ENCODE data around the gene RAP2B.

The RAP2B gene

GRCh38 chr3:153210146-153210545 lies 48.1 kb downstream of the RAP2B start:
- peak; percentile 58 for DNase-seq

- DNase-seq: no peak
Observed at GRCh38 chr3:153210660-153211059, 48.6 kb downstream of the RAP2B start.

- no peak for DNase-seq
Observed at GRCh38 chr3:153215497-153215896, 53.5 kb downstream of the RAP2B start.

- no peak for DNase-seq
Observed at GRCh38 chr3:153215966-153216365, 53.9 kb downstream of the RAP2B start.

DNA sequence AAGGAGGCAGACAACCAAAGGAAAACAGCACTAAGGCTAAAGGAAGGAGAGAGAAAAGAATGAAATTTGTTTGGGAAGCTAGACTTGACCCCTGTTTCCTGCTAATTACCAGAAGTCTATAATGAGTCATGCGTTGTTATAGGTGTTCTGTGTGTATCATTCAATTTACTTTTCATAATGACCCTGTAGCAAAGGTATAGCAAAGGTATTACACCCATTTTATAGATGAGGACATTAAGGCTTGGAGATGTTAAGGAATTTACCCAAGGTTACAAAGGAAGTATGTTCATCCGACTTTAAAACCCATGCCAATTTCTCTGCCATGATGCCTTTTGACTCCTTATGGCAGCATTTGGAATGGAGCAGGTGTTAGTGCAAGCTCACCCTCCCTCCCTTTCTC lies 54.9 kb downstream of the RAP2B start:
- DNase-seq: no peak

- no peak for DNase-seq
Observed at GRCh38 chr3:153219146-153219545, 57.1 kb downstream of the RAP2B start.

Data from CD4-positive, alpha-beta T cell treated with Interleukin-6 for 4 hours (primary cell).